Measurements from ENCODE around the gene GFAP.

Gene GFAP

DNA sequence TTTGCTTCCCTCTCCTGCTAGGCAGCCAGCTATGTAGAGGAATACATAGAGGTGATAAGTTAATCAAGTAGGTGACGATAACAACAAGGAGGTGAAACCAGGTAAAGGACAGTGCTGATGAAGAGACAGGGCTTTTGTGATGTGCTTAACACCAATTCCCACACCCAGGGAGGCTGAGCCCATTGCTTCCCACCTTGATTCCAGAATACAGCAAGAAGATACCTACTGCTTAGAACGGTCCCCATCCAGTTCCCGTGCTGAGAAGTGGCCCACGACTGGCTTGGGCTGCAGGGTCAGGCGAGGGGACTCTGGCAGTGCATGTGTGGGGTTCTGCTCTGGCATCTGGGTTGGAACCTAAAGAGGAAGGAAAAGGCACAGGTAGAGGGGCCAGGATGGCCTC, 16.1 kb upstream of the GFAP start:
- DNase-seq, result no peak

GRCh38 chr17:44930667-44931066, 15.4 kb upstream of the GFAP start:
- DNase-seq, result no peak

- no peak for DNase-seq
Measured at GRCh38 chr17:44928950-44929720, 13.8 kb upstream of the GFAP start.

DNA sequence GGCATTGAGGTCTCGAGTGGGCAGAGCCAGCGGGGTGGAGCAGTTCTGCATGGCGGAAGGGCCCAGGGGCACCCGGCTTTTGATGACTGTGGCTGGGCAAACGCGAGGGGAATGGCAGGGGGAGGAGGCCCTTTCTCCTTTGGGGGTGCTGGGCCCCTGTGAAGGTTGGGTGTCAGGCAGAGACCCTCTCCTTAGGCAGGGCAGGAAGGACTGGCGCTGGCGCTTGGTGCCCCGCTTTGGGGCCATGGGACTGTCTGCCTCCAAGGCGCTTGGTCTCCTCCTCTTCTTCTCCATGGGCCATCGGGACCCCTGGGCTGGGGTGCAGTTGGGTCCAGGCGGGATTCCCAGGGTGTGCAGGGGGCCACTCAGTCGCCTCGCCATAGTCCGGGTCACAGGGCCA, 12.8 kb upstream of the GFAP start:
- DNase-seq, result no peak

GRCh38 chr17:44927696-44928095, 12.4 kb upstream of the GFAP start:
- DNase-seq, result no peak

DNA sequence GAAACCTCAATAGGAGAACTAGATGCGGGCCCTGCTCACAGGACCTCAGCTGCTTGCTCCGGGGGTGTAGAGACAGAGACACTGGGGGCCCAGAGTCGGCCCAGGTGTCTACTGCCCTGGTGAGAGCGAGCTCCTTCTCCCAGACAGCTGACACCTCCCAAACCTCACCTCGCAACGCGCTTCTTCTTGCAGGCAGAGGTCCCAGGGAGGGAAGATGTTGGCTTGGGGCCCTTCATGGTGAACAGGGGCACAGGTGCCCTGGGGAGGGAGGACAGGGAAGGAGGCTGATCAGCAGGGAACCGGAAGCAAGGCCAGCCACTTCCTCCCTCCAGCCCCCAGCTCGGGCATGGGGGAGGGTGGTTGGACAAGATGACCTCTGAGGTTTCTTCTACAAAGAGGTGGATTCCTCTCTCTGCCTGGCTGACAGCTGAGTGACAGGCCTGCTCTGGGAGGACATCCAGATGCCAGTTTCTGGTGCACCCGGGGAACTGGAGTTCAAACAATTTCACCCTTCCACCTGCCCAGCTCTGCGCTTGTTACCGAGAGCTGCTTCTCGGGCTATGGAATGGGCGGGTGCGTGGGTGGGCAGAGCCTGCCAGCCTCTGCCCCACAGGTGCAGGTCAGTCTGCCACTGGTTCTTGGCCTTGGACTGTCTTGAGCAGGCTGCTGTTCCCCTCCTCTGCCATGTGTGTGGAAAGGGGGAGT, 11.7 kb upstream of the GFAP start:
- DNase-seq, result no peak

DNA sequence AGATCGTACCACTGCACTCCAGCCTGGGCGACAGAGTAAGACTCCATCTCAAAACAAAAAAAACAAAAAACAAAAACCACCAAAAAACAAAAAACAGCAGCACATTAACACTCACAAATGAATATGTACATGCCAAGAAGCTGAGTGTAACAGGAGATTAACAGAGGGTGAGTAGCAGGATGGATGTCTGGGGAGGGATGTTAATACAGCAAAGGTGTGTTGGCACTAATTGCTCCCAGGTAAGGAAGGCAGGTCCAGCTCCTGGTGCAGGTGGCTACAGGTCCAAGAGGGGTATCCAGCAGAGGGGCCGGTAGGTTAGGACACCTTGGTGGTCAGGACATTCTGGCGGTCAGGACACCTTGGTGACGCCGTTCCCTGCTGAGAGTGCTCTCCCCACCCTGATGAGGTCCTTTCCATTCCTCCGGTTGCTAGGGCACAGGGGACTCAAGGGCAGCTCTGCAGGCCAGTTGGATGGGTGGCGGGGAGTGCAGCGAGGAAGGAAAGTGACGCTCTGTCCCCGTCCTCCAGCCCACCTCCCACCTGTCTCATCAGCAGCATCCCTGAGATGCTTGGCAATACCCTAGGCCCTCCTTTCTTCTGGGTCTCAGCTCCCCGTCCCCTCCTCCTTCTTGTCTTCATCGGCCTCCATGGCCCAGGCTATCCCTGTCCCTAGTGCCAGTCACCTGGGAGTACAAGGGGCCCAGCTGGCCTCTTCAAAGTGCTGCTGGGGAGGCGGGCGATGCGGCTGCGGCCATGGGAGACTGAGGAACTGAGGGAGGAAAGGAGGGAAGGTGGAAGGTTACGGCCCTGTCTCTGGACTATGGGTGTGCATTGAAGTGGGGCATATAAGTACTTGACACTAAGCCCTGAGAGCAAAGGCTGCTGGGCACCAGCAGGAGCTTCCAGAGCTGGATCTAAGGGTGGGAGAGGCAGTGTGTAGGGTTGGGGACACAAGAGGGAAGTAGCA, 10.7 kb upstream of the GFAP start:
- no peak for DNase-seq

GRCh38 chr17:44924107-44924544, 8.8 kb upstream of the GFAP start:
- no peak for DNase-seq

GRCh38 chr17:44922746-44923470, 7.6 kb upstream of the GFAP start:
- DNase-seq, result no peak

GRCh38 chr17:44922136-44922535, 6.8 kb upstream of the GFAP start:
- DNase-seq, result no peak

DNA sequence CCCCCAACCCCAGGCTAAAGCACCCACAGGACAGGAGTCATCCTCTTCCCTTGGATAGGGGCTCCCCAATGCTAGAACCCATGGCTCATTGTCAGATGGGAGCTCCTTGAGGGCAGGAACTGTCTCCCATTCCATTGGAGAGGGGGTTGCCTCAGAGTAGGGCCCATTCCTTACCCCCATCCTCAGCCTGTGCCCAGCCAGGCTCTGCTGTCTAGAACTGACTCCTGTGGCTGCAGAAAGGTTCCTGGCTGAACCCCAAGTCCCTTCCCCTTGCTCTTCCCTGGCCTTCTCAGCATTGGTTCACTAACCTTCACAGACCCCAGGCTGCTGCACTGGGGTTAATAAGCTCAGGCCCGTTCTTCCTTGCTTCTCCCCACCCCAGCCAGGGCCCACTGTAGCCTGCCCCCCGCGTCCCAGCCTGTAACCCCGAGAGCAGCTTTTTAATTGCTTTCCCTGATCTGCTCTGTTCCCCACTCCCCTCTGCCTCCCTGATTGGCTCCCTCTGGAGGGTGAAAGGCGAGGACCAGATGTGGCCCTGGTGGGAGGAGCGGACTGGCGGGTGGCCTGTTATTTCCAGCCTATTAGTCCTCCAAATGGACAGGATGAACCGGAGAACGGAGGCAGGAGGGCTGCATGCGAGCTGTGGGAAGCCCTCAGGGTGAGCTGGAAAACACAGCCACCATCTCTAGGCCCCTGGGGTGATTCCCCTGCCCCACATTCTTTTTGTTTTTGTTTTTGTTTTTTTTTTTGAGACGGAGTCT, 6.0 kb upstream of the GFAP start:
- no peak for DNase-seq

- no peak for DNase-seq
Measured at GRCh38 chr17:44920565-44920940, 5.3 kb upstream of the GFAP start.

GRCh38 chr17:44919885-44920564, 4.7 kb upstream of the GFAP start:
- DNase-seq, result no peak

DNA sequence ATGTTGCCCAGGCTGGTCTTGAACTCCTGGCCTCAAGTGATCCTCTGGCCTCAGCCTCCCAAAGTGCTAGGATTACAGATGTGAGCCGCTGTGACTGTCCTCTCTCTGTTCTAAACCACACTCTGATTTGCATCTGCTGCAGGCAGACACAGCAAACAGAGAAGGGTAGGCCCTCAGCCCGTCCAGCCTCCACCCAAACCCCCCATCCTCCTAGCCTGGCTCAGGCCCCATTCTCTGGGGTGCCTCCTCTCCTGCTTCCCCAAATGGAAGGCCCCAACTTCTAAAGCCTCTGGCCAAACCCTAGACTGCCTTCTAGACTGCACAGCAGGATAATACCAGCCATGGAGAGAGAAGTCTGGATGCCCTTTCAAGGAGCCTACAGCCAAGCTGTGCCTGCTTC, 4.1 kb upstream of the GFAP start:
- DNase-seq, result no peak

DNA sequence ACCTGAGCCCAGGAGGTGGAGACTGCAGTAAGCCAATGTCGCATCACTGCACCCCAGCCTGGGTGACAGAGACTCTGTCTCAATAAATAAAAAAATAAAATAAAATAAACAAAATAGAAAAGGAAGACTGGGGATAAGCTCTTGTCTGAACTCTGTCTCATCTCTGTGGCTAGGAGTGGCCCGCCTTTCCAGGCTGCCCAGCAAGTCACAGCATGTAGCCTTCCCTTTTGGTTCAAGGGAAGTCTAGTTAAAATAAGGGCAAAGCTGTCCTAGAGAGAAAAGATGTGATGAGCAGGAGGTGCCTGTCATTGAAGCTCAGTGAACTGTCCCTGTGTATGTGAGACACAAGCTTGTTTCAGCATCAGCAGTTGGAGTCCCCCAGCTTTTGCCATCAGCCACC, 2.7 kb upstream of the GFAP start:
- no peak for DNase-seq

DNA sequence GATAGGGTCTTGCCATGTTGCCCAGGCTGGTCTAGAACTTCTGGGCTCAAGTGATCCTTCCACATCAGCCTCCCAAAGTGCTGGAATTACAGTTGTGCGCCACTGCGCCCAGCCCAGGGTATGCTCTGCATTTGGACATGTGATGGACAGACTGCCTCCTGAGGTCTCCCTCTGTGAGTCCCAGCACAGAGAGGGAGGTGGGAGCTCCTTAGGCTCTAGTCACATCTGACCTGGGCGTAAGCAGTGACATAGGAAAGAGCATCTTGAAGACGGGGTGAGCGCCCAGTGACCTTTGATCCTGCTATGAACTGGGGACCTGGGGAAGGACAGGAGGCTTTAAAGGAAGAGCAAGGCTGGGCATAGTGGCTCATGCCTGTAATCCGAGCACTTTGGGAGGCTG, 2.2 kb upstream of the GFAP start:
- no peak for DNase-seq

- DNase-seq, result no peak
Measured at GRCh38 chr17:44916781-44917241, 1.5 kb upstream of the GFAP start.

DNA sequence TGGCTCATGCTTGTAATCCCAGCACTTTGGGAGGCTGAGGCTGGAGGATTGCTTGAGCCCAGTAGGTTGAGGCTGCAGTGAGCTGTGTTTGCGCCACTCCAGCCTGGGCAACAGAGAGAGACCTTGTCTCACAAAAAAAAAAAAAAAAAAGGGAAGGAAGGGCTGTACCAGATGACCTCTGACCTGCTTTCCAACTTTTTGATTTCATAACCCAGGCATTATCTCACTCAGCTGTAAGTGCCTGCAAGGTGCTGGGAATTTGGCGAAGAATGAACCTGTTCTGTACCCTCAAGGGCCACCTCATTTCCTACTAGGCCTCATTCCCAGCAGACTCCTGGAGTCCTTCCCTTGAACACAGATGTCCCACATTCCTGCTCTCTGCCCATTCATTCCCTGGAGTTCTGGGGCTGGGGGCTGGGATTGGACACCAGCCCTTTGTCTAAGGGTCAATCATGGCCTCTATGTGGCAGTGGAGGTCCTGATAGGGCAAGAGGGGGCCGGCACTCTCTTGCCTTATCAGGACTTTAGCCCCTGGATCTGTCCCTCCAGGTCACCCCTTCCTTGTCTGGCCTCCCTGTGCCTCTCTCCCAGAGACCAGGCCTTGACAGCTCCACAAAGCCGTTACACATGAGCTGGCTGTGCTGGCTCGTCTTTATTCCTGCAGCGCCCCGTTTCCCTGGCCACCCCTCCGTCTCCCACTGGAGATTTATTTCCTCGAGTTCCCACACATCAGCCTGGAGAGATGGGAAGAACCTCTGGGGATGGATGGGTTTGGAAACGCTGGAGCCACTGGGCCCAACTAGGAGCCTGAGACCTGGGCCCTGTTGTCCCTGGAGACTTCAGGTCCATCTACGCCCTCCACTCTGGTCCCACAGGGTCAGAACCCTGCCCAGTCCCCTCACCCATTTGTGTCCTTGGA, 821 bp upstream of the GFAP start:
- DNase-seq, result no peak

GRCh38 chr17:44914698-44915271, 515 bp downstream of the GFAP start:
- no peak for DNase-seq

GRCh38 chr17:44914148-44914547, 1.2 kb downstream of the GFAP start:
- DNase-seq, result no peak

All from activated gamma-delta T cell (primary cell).